Testis (tissue), 2 donors: ENCODE results near the gene ROBO1.

Experiments used
- CTCF ChIP-seq, 3 experiments: fragments of 450-650 bp in 2 of 3; fragments of 200-600 bp in 1 of 3; sonication (generic) in 1 of 3; IDR thresholded peaks; one replicate each; pipeline ENCODE4 v1.5.1; 2016 to 2019; ENCODE audit warnings: antibody characterized with exemption in 3 of 3, mild to moderate bottlenecking in 2 of 3, moderate library complexity in 1 of 3
- POLR2A ChIP-seq: fragments of 450-650 bp; IDR thresholded peaks from one replicate; pipeline ENCODE4 v1.6.1; 2017; ENCODE audit warnings: antibody characterized with exemption, mild to moderate bottlenecking, moderate library complexity

DNA sequence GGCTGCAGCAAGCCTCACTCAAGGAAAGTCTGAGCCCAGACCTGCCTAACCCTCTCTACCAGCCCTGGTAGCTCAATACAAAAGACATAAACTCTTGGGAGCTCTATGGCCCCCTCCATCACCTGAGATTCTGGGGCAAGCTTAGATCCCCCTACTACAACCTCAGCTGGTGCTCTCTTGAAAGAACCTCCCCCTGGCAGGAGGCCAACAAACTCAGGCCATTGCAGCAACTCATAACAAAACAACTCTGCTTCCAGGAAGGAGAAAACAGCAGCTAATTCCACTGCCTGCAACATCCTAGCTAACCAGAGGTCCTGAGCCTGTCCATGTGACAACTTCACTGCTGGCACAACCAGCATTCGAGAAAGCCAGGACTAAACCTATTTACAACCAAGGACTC, 169.2 kb downstream of the ROBO1 start:
- TF ChIP-seq POLR2A (no peak), CTCF (IDR thresholded peaks at IDR 0.05) (no peak)
